Amniotic epithelial cell (primary cell): Measurements from ENCODE around the gene ADIPOR2.

ENCODE experiments used
- DNase-seq: peaks from one replicate; pipeline ENCODE4 v3.0.0-alpha.2; 2010; ENCODE audit warnings: low read depth

Gene ADIPOR2

GRCh38 chr12:1690578-1691122, at the start of gene ADIPOR2:
TSS of gene ADIPOR2 (plus strand) at chr12:1691070. CDS start at chr12:1754344, 63,274 bp downstream.
- DNase-seq, result peak; percentile 95

- DNase-seq, result no peak
Observed at GRCh38 chr12:1642513-1642912, 48.4 kb upstream of the ADIPOR2 start.

GRCh38 chr12:1643043-1643442, 47.8 kb upstream of the ADIPOR2 start:
- no peak for DNase-seq

GRCh38 chr12:1643905-1644533, 46.9 kb upstream of the ADIPOR2 start:
- no peak for DNase-seq

- DNase-seq, result peak; percentile 68
Observed at GRCh38 chr12:1644534-1645438, 46.1 kb upstream of the ADIPOR2 start.

- DNase-seq, result no peak
Observed at GRCh38 chr12:1645819-1646218, 45.1 kb upstream of the ADIPOR2 start.

- DNase-seq, result no peak
Observed at GRCh38 chr12:1646569-1647284, 44.1 kb upstream of the ADIPOR2 start.

- DNase-seq, result no peak
Observed at GRCh38 chr12:1647285-1647669, 43.6 kb upstream of the ADIPOR2 start.

GRCh38 chr12:1650260-1650977, 40.5 kb upstream of the ADIPOR2 start:
- peak; percentile 66 for DNase-seq

- DNase-seq, result no peak
Observed at GRCh38 chr12:1650978-1651361, 39.9 kb upstream of the ADIPOR2 start.

GRCh38 chr12:1651946-1652345, 38.9 kb upstream of the ADIPOR2 start:
- DNase-seq, result no peak

- no peak for DNase-seq
Observed at GRCh38 chr12:1655225-1655788, 35.6 kb upstream of the ADIPOR2 start.

- no peak for DNase-seq
Observed at GRCh38 chr12:1656902-1657301, 34.0 kb upstream of the ADIPOR2 start.

GRCh38 chr12:1657688-1658087, 33.2 kb upstream of the ADIPOR2 start:
- DNase-seq, result peak; percentile 29

- DNase-seq, result peak; percentile 38
Observed at GRCh38 chr12:1660304-1661187, 30.3 kb upstream of the ADIPOR2 start.

- DNase-seq, result peak; percentile 79
Observed at GRCh38 chr12:1661553-1662335, 29.1 kb upstream of the ADIPOR2 start.

- DNase-seq, result peak; percentile 30
Observed at GRCh38 chr12:1662761-1663439, 28.0 kb upstream of the ADIPOR2 start.

- no peak for DNase-seq
Observed at GRCh38 chr12:1663440-1664132, 27.3 kb upstream of the ADIPOR2 start.
